DND-41 (cell line): Measurements from ENCODE around the gene EML3.

Experiments
- ATAC-seq: fragments of 200-7000 bp; cut with Tn5 transposase; 3 replicates; pipeline ENCODE4 v1.9.1; 2021; ENCODE audit warnings: low read depth; ENCODE audit not compliant: insufficient read depth
- DNase-seq: peaks from one replicate; pipeline ENCODE4 v3.0.0-alpha.2; 2020
- H2AFZ ChIP-seq: 2 replicates; pipeline ENCODE4 v1.6.0; 2012; ENCODE audit warnings: low read depth, low read length
- H3K27ac ChIP-seq: 2 replicates; pipeline ENCODE4 v1.5.1; 2012; ENCODE audit warnings: low read length, inconsistent platforms
- H3K27me3 ChIP-seq: fragments of 200-600 bp; sonication (generic); 2 replicates; pipeline ENCODE4 v1.6.0; 2012; ENCODE audit warnings: low read length, mild to moderate bottlenecking, inconsistent platforms; ENCODE audit not compliant: insufficient read depth, poor library complexity
- H3K36me3 ChIP-seq: 2 replicates; pipeline ENCODE4 v1.5.1; 2012; ENCODE audit warnings: low read length, inconsistent platforms; ENCODE audit not compliant: insufficient read depth
- H3K4me1 ChIP-seq: 2 replicates; pipeline ENCODE4 v1.5.1; 2012; ENCODE audit warnings: mild to moderate bottlenecking, low read length; ENCODE audit not compliant: insufficient read depth
- H3K4me2 ChIP-seq: 2 replicates; pipeline ENCODE4 v1.6.0; 2012; ENCODE audit warnings: mild to moderate bottlenecking, moderate library complexity, low read length, inconsistent platforms; ENCODE audit not compliant: insufficient read depth
- H3K4me3 ChIP-seq, 2 experiments: fragments of 200-600 bp in 1 of 2; shearing (Covaris generic) in 1 of 2; 2 replicates each; pipeline ENCODE4 v1.5.1; 2012 to 2016; ENCODE audit warnings: inconsistent platforms in 2 of 2, low read length in 2 of 2, mild to moderate bottlenecking in 2 of 2, low read depth in 1 of 2, moderate library complexity in 1 of 2
- H3K79me2 ChIP-seq: 2 replicates; pipeline ENCODE4 v1.6.0; 2012; ENCODE audit warnings: low read length, inconsistent platforms; ENCODE audit not compliant: insufficient read depth
- H3K9ac ChIP-seq: 2 replicates; pipeline ENCODE4 v1.6.0; 2012; ENCODE audit warnings: low read depth, mild to moderate bottlenecking, inconsistent platforms, low read length, moderate library complexity
- H3K9me3 ChIP-seq: 2 replicates; pipeline ENCODE4 v1.5.1; 2012; ENCODE audit warnings: low read length, moderate library complexity, mild to moderate bottlenecking, inconsistent platforms; ENCODE audit not compliant: insufficient read depth, severe bottlenecking
- H4K20me1 ChIP-seq: 2 replicates; pipeline ENCODE4 v1.6.0; 2012; ENCODE audit warnings: low read length; ENCODE audit not compliant: insufficient read depth
- CTCF ChIP-seq: IDR thresholded peaks from 2 replicates; pipeline ENCODE4 v1.5.1; 2012; ENCODE audit warnings: borderline replicate concordance, low read length, moderate library complexity, mild to moderate bottlenecking; ENCODE audit not compliant: poor library complexity, severe bottlenecking; ENCODE audit errors: extremely low read depth
- EZH2 ChIP-seq: IDR thresholded peaks from 3 replicates; pipeline ENCODE4 v1.6.1; 2012; ENCODE audit warnings: borderline replicate concordance, low read depth, mild to moderate bottlenecking, moderate library complexity, low read length, inconsistent platforms; ENCODE audit not compliant: severe bottlenecking

The EML3 gene

DNA sequence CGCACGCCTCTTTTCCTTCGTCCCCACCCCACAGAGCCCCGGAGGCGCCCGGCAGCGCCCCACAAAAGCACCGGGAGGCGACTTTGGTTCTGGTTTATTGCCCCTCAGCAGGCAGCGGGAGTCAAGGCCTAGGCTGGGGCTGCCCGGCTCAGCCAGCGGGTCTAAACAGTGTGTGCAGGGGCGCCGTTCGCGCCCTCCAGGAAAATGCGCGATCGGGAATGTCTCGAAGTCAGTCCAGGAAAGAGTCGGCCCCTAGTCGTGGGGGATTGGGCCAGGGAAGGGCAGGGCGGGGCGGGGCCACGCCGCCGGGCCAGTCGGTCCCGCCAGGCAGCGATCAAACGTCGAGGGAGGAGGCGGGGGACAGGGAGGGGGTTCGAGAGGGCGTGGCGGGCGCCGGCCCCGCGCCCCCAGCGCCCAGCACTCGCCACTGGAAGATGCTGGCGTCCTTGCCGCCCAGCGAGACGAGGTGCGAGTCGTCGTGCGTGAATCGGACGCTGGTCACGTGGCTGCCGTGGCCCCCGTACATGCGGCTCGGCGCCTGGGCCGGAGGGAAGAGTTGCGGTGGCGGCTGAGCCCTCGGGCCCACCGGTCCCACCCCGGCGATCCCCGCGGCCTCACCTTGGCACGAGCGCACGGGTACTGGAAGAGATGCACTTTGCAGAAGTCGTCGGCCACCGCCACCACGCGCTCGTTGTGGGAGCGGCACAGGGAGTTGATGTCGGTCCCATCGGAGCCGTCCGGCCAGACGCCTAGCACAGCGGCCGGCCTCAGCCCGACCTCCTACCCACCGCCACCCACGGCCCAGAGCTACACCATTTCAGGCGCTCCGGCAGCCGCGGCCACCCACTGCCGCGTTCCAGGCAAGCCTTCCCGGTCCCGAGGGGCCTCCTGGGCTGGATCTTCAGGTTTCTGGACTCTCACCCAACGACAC lies 10.2 kb downstream of the EML3 start:
- ATAC-seq = no peak
- Histone ChIP-seq H3K36me3 (peaks cover 57% of the 10 kb centered on the region), H3K4me1 (peaks cover 40% of the 10 kb centered on the region), H3K27me3 (no peaks in the 10 kb centered on the region), H3K27ac (peak overlapping the region; percentile 57), H4K20me1 (peaks cover 28% of the 10 kb centered on the region), H3K9me3 (no peaks in the 10 kb centered on the region), H3K9ac (peak overlapping the region; percentile 97), H3K79me2 (peaks cover 40% of the 10 kb centered on the region), H3K4me3 (peak overlapping the region in 1 of 2 experiments; percentile 69; a peak in 3 of 4 replicates), H3K4me2 (peak overlapping the region; percentile 96), H2AFZ (peak overlapping the region; percentile 86)
- TF ChIP-seq EZH2 (no peak), CTCF (no peak)
- no peak for DNase-seq

GRCh38 chr11:62601372-62602140 lies 11.0 kb downstream of the EML3 start, which contains the start of gene MTA2:
Gene MTA2, minus strand, starts transcription at chr11:62601865. Its CDS starts 415 bp downstream, at chr11:62601450.
- ATAC-seq (peak; percentile 85), DNase-seq (peak; percentile 100)
- Histone ChIP-seq H3K9me3 (no peaks in the 10 kb centered on the region), H4K20me1 (peaks cover 29% of the 10 kb centered on the region), H3K27ac (peak within 1 kb of the TSS; percentile 92), H3K9ac (peak within 1 kb of the TSS; percentile 97), H3K4me2 (peak within 1 kb of the TSS; percentile 96), H3K4me1 (peaks cover 42% of the 10 kb centered on the region), H3K79me2 (peaks cover 46% of the 10 kb centered on the region), H3K27me3 (no peaks in the 10 kb centered on the region), H2AFZ (peak within 1 kb of the TSS; percentile 86), H3K4me3 (peak within 1 kb of the TSS; percentile 69), H3K36me3 (peaks cover 64% of the 10 kb centered on the region)
- TF ChIP-seq CTCF = no peak
- TF ChIP-seq EZH2 = no peak

- peak; percentile 12 for ATAC-seq
- peak; percentile 60 for DNase-seq
These were observed 11.5 kb downstream of the EML3 start for GRCh38 chr11:62601122-62601371.

More at GRCh38 chr11:62601122-62601371, 11.5 kb downstream of the EML3 start:
- peak overlapping the region; percentile 97 for H3K9ac ChIP-seq
- H3K79me2 ChIP-seq = peaks cover 51% of the 10 kb centered on the region
- peak overlapping the region; percentile 96 for H3K4me2 ChIP-seq
- H3K27me3 ChIP-seq = no peaks in the 10 kb centered on the region
- peaks cover 33% of the 10 kb centered on the region for H4K20me1 ChIP-seq
- no peak for TF ChIP-seq EZH2
- no peak for TF ChIP-seq CTCF
- H3K36me3 ChIP-seq = peaks cover 66% of the 10 kb centered on the region
- H3K27ac ChIP-seq = peak overlapping the region; percentile 92
- peaks cover 46% of the 10 kb centered on the region for H3K4me1 ChIP-seq
- no peaks in the 10 kb centered on the region for H3K9me3 ChIP-seq
- peak overlapping the region; percentile 69 for H3K4me3 ChIP-seq
- H2AFZ ChIP-seq = peak overlapping the region; percentile 75
